ENCODE results near the gene DHX15. TPM values are rescaled to one million over a fixed set of nuclear protein-coding genes. Genes with fewer than 3 reads are reported as not detected.

DHX15 gene
- total and polyA plus RNA-seq, 9 of the 15 experiments (the other 6 are each of a cell fraction or from before 2014, with no cell fraction given): 165 to 287 (median 208) TPM

DNA sequence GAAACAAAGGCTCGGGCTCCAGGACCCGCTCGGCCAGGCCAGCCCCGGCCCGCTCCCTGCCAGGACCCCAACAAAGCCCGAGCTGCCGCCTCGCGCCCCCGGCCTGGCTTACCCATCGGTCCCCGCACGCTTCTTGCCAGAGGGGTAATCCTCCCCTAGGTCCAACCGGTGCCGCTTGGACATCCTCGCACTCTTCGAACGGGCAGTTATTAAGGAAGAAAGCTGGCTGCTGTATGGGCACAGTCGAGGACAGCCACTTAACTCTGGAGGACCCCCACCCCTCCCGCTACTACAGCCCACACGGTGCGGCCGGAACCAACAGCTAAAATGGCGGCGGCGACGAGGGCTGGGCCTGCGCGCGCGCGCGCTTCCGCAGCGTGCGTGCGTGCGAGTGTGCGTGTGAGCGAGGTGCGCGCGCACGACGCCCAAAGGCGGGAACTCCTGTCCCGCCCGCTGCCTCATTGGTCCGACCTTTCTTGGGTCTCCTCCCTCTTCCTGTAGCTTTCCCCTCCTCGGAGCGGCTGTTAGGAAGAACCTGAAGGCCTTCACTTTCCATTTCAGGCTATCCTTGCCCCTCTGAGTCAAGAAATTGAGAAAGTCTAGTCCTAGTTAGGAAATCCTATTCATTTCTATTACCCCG lies at the start of gene DHX15 (continued):
- TF ChIP-seq ZNF766 (CRISPR knock-in tag; conservative IDR thresholded peaks at IDR 0.05): peak; percentile 41; the same call in 1 of the 2 replicates
- TF ChIP-seq CBX2 (IDR thresholded peaks at IDR 0.05; ENCODE audit: insufficient read depth, low read length, poor library complexity, severe bottlenecking): no peak
- peak; percentile 61; the same call in 1 of the 2 replicates for TF ChIP-seq MTA3 (IDR thresholded peaks at IDR 0.05; ENCODE audit: borderline replicate concordance)
- 0 out of 2 replicates have a peak, but pooled peaks have one; percentile 38 for TF ChIP-seq ZNF644 (tag; IDR thresholded peaks at IDR 0.05; ENCODE audit: low read depth)
- TF ChIP-seq, protein P1, sequence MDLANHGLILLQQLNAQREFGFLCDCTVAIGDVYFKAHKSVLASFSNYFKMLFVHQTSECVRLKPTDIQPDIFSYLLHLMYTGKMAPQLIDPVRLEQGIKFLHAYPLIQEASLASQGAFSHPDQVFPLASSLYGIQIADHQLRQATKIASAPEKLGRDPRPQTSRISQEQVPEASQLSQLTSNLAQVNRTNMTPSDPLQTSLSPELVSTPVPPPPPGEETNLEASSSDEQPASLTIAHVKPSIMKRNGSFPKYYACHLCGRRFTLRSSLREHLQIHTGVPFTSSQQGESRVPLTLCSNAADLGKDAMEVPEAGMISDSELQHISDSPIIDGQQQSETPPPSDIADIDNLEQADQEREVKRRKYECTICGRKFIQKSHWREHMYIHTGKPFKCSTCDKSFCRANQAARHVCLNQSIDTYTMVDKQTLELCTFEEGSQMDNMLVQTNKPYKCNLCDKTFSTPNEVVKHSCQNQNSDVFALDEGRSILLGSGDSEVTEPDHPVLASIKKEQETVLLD (IDR thresholded peaks at IDR 0.05): peak; percentile 95
- TF ChIP-seq TAF1 (IDR thresholded peaks at IDR 0.05; ENCODE audit: control insufficient read depth, extremely low read depth, insufficient read depth, low read length, severe bottlenecking): peak; percentile 87
- TF ChIP-seq PPARD (CRISPR knock-in tag; IDR thresholded peaks at IDR 0.05): no peak
- TF ChIP-seq PHF8 (IDR thresholded peaks at IDR 0.05; ENCODE audit: borderline replicate concordance, low read length): peak; percentile 84; the same call in 1 of the 2 replicates
- TF ChIP-seq, protein P2, sequence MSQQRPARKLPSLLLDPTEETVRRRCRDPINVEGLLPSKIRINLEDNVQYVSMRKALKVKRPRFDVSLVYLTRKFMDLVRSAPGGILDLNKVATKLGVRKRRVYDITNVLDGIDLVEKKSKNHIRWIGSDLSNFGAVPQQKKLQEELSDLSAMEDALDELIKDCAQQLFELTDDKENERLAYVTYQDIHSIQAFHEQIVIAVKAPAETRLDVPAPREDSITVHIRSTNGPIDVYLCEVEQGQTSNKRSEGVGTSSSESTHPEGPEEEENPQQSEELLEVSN (IDR thresholded peaks at IDR 0.05; ENCODE audit: borderline replicate concordance in 1 of 2, extremely low read depth in 1 of 2, insufficient read depth in 1 of 2, insufficient read length in 1 of 2, low read depth in 1 of 2, low read length in 1 of 2, poor library complexity in 1 of 2, severe bottlenecking in 1 of 2): peak; percentile 95 to 97
- TF ChIP-seq RBM22 (IDR thresholded peaks at IDR 0.05; ENCODE audit: low read depth, low read length, poor library complexity, severe bottlenecking): peak; percentile 65
- TF ChIP-seq PML (IDR thresholded peaks at IDR 0.05; ENCODE audit: low read length): peak; percentile 48; the same call in 1 of the 2 replicates
- TF ChIP-seq EP300 (IDR thresholded peaks at IDR 0.05; ENCODE audit: low read length): no peak; the same call in none of the 2 replicates
- TF ChIP-seq, protein P3, sequence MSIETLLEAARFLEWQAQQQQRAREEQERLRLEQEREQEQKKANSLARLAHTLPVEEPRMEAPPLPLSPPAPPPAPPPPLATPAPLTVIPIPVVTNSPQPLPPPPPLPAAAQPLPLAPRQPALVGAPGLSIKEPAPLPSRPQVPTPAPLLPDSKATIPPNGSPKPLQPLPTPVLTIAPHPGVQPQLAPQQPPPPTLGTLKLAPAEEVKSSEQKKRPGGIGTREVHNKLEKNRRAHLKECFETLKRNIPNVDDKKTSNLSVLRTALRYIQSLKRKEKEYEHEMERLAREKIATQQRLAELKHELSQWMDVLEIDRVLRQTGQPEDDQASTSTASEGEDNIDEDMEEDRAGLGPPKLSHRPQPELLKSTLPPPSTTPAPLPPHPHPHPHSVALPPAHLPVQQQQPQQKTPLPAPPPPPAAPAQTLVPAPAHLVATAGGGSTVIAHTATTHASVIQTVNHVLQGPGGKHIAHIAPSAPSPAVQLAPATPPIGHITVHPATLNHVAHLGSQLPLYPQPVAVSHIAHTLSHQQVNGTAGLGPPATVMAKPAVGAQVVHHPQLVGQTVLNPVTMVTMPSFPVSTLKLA (conservative IDR thresholded peaks at IDR 0.05): peak; percentile 61 to 77
- TF ChIP-seq, protein P4, sequence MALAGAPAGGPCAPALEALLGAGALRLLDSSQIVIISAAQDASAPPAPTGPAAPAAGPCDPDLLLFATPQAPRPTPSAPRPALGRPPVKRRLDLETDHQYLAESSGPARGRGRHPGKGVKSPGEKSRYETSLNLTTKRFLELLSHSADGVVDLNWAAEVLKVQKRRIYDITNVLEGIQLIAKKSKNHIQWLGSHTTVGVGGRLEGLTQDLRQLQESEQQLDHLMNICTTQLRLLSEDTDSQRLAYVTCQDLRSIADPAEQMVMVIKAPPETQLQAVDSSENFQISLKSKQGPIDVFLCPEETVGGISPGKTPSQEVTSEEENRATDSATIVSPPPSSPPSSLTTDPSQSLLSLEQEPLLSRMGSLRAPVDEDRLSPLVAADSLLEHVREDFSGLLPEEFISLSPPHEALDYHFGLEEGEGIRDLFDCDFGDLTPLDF (CRISPR knock-in tag; IDR thresholded peaks at IDR 0.05): peak; percentile 95
- TF ChIP-seq RBFOX2 (IDR thresholded peaks at IDR 0.05; ENCODE audit: low read depth, low read length): peak; percentile 100
- TF ChIP-seq HCFC1 (IDR thresholded peaks at IDR 0.05; ENCODE audit: low read depth, low read length): peak; percentile 55
- TF ChIP-seq HDGF (IDR thresholded peaks at IDR 0.05): no peak
- no peak for TF ChIP-seq SP2 (IDR thresholded peaks at IDR 0.05; ENCODE audit: extremely low read depth, low read depth, low read length, poor library complexity, severe bottlenecking)
- TF ChIP-seq ZBTB1 (CRISPR knock-in tag; IDR thresholded peaks at IDR 0.05; ENCODE audit: borderline replicate concordance, low read depth): 0 out of 2 replicates have a peak, but pooled peaks have one; percentile 31
- TF ChIP-seq NONO (IDR thresholded peaks at IDR 0.05; ENCODE audit: low read depth in 2 of 2, low read length in 1 of 2): no peak

Data from K562 (cell line).